SU-DHL-6 (cell line): Measurements from ENCODE around the gene PLA2G2C.

ENCODE experiments used
- H2AFZ ChIP-seq: fragments of 200-600 bp; sonication (generic); 2 replicates; pipeline ENCODE4 v1.6.1; 2014; ENCODE audit warnings: low read depth, mild to moderate bottlenecking, moderate library complexity, mixed read lengths, antibody characterized with exemption, low read length; ENCODE audit not compliant: severe bottlenecking
- H3F3A ChIP-seq: fragments of 200-600 bp; shearing (Covaris generic); 2 replicates; pipeline ENCODE4 v1.6.0; 2016; ENCODE audit warnings: antibody characterized with exemption, mild to moderate bottlenecking; ENCODE audit not compliant: insufficient read depth
- H3K27ac ChIP-seq: fragments of 200-600 bp; sonication (generic); 2 replicates; pipeline ENCODE4 v1.5.1; 2016; ENCODE audit warnings: low read depth, mild to moderate bottlenecking, low read length, moderate library complexity, mixed read lengths
- H3K27me3 ChIP-seq: fragments of 200-600 bp; sonication (generic), shearing (Covaris generic); 2 replicates; pipeline ENCODE4 v1.6.0; 2014; ENCODE audit warnings: mild to moderate bottlenecking, low read length
- H3K36me3 ChIP-seq: fragments of 200-600 bp; sonication (generic); 2 replicates; pipeline ENCODE4 v1.6.1; 2014; ENCODE audit warnings: mild to moderate bottlenecking, low read length, mixed read lengths
- H3K4me2 ChIP-seq: fragments of 300-600, 200-600 bp; shearing (Covaris generic), sonication (generic); 2 replicates; pipeline ENCODE4 v1.6.0; 2014; ENCODE audit warnings: low read length, low read depth, mild to moderate bottlenecking; ENCODE audit not compliant: poor library complexity, severe bottlenecking
- H3K4me3 ChIP-seq: fragments of 200-600 bp; sonication (generic); 2 replicates; pipeline ENCODE4 v1.5.1; 2014; ENCODE audit warnings: antibody characterized with exemption, low read length, mild to moderate bottlenecking, mixed read lengths; ENCODE audit not compliant: insufficient read depth, poor library complexity, severe bottlenecking
- H3K79me2 ChIP-seq: fragments of 200-600 bp; sonication (generic); 2 replicates; pipeline ENCODE4 v1.6.1; 2014; ENCODE audit warnings: mild to moderate bottlenecking, low read length, moderate library complexity; ENCODE audit not compliant: insufficient read depth
- H3K9ac ChIP-seq: fragments of 200-600 bp; sonication (generic); 2 replicates; pipeline ENCODE4 v1.7.0; 2014; ENCODE audit warnings: mild to moderate bottlenecking, low read length
- H3K9me2 ChIP-seq: fragments of 200-600 bp; sonication (generic); replicated peaks from 2 replicates; pipeline ENCODE4 v1.6.1; 2014; ENCODE audit warnings: low read length; ENCODE audit not compliant: insufficient read depth
- H3K9me3 ChIP-seq: fragments of 200-600 bp; sonication (generic); 2 replicates; pipeline ENCODE4 v1.6.1; 2014; ENCODE audit warnings: low read length, mixed read lengths; ENCODE audit not compliant: insufficient read depth
- H4K20me1 ChIP-seq: fragments of 200-600 bp; sonication (generic); 2 replicates; pipeline ENCODE4 v1.6.1; 2014; ENCODE audit warnings: low read depth, mild to moderate bottlenecking, antibody characterized with exemption, low read length, moderate library complexity, mixed read lengths
- EZH2phosphoT487 ChIP-seq: fragments of 200-600 bp; sonication (generic), shearing (Covaris generic); conservative IDR thresholded peaks from 2 replicates; pipeline ENCODE4 v1.6.1; 2018; ENCODE audit warnings: mild to moderate bottlenecking, antibody characterized with exemption, low read length, moderate library complexity, mixed read lengths
- TF ChIP-seq, protein P1 (sequence below): fragments of 200-600 bp; sonication (generic); IDR thresholded peaks from one replicate; pipeline ENCODE4 v1.5.1; 2017; ENCODE audit warnings: antibody characterized with exemption, mild to moderate bottlenecking, low read length, moderate library complexity; ENCODE audit not compliant: insufficient read depth, poor library complexity, severe bottlenecking

The PLA2G2C gene

GRCh38 chr1:20180844-20181207 is 5.5 kb downstream of the PLA2G2C start:
- Histone ChIP-seq H4K20me1 (no peaks in the 10 kb centered on the region), H3K9me2 (no peaks in the 10 kb centered on the region), H3K9ac (no peak overlapping the region), H3K27me3 (no peaks in the 10 kb centered on the region; the same call in 1 of the 2 replicates), H3K4me2 (no peak overlapping the region), H3F3A (no peaks in the 10 kb centered on the region), H3K9me3 (no peaks in the 10 kb centered on the region), H3K27ac (no peak overlapping the region), H3K36me3 (no peaks in the 10 kb centered on the region), H2AFZ (no peak overlapping the region), H3K4me3 (no peak overlapping the region), H3K79me2 (no peaks in the 10 kb centered on the region)
- TF ChIP-seq, protein P1, sequence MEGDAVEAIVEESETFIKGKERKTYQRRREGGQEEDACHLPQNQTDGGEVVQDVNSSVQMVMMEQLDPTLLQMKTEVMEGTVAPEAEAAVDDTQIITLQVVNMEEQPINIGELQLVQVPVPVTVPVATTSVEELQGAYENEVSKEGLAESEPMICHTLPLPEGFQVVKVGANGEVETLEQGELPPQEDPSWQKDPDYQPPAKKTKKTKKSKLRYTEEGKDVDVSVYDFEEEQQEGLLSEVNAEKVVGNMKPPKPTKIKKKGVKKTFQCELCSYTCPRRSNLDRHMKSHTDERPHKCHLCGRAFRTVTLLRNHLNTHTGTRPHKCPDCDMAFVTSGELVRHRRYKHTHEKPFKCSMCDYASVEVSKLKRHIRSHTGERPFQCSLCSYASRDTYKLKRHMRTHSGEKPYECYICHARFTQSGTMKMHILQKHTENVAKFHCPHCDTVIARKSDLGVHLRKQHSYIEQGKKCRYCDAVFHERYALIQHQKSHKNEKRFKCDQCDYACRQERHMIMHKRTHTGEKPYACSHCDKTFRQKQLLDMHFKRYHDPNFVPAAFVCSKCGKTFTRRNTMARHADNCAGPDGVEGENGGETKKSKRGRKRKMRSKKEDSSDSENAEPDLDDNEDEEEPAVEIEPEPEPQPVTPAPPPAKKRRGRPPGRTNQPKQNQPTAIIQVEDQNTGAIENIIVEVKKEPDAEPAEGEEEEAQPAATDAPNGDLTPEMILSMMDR: no peak
- TF ChIP-seq EZH2phosphoT487: no peak

DNA sequence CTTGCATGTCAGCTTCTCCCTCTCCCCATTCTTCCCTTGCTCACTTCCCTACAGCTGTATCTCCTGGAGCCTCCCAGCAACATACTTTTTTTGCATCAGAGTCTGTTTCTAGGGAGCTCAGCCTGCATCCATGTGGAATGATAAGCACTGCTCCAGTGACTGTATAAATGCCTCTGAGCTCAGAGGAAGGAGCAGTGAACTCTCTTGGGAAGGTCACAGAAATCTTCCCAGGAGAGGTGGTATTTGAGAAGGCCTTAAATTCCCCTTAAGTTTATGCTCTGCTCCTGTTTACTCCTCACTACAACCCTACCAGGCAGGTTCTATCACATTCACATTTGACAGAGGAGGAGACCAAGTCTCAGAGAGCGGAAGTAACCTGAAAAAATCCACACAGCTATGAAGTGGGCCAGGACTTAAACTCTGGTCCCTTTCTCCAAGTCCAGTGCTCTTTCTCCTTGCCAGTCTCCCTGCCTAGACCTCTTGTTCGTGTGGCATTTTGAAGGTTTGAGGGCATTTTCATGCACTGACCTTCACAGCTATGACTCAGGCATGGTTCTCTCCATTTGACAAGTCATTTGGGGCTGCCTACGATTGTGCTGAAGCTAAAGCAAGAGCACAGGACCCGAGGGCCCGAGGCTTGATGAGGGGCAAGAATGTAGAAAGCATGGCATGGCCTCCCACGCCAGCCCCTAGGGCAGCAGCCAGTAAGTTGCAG is 6.0 kb downstream of the PLA2G2C start:
- Histone ChIP-seq H3K79me2 (no peaks in the 10 kb centered on the region), H3K27ac (no peak overlapping the region), H3K9ac (no peak overlapping the region)

DNA sequence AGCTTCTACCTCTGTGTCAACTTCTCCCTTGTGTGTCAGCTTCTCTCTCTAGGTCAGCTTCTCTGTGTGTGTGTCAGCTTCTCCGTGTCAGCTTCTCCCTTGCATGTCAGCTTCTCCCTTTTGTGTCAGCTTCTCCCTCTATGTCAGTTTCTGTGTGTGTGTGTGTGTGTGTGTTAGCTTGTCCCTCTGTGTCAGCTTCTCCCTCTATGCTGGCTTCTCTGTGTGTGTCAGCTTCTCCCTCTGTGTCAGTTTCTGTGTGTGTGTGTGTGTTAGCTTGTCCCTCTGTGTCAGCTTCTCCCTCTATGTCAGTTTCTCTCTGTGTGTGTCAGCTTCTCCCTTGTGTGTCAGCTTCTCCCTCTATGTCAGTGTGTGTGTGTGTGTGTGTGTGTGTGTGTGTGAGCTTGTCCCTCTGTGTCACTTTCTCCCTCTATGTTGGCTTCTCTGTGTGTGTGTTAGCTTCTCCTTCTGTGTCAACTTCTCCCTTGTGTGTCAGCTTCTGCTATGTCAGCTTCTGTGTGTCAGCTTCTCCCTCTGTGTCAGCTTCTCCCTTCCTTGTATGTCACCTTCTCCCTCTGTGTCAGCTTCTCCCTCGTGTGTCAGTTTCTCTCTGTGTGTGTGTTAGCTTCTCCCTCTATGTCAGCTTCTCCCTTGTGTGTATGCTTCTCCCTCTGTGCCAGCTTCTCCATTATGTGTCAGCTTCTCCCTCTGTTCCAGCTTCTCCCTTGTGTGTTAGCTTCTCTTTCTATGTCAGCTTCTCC is 6.8 kb downstream of the PLA2G2C start:
- no peaks in the 10 kb centered on the region for H3F3A ChIP-seq
- no peaks in the 10 kb centered on the region for H3K9me2 ChIP-seq
- TF ChIP-seq, protein P1: no peak
- no peak for TF ChIP-seq EZH2phosphoT487
- no peaks in the 10 kb centered on the region for H3K79me2 ChIP-seq
- H3K27ac ChIP-seq: no peak overlapping the region
- no peaks in the 10 kb centered on the region for H3K36me3 ChIP-seq
- H3K4me3 ChIP-seq: no peak overlapping the region
- H2AFZ ChIP-seq: no peak overlapping the region
- no peaks in the 10 kb centered on the region for H3K9me3 ChIP-seq
- H3K9ac ChIP-seq: no peak overlapping the region
- H4K20me1 ChIP-seq: no peaks in the 10 kb centered on the region
- no peaks in the 10 kb centered on the region; the same call in 1 of the 2 replicates for H3K27me3 ChIP-seq
- no peak overlapping the region for H3K4me2 ChIP-seq

More for the DNA sequence above, 6.0 kb downstream of the PLA2G2C start:
- no peak overlapping the region for H3K4me2 ChIP-seq
- no peaks in the 10 kb centered on the region; the same call in 1 of the 2 replicates for H3K27me3 ChIP-seq
- no peak overlapping the region for H2AFZ ChIP-seq
- no peaks in the 10 kb centered on the region for H3K9me2 ChIP-seq
- H3K9me3 ChIP-seq: no peaks in the 10 kb centered on the region
- no peaks in the 10 kb centered on the region for H3K36me3 ChIP-seq
- H4K20me1 ChIP-seq: no peaks in the 10 kb centered on the region
- no peaks in the 10 kb centered on the region for H3F3A ChIP-seq
- no peak overlapping the region for H3K4me3 ChIP-seq
- no peak for TF ChIP-seq EZH2phosphoT487
- TF ChIP-seq, protein P1: no peak
